H9 (cell line): Measurements from ENCODE around the gene CBFA2T2. TPM values are rescaled to one million over a fixed set of nuclear protein-coding genes. Genes with fewer than 3 reads are reported as not detected.

Experiments used
- DNase-seq: peaks from one replicate; pipeline ENCODE4 v3.0.0-alpha.2; 2017
- H2AFZ ChIP-seq: one replicate; pipeline ENCODE4 v1.6.1; 2013; ENCODE audit warnings: mild to moderate bottlenecking, low read length, control low read depth, moderate library complexity
- H2AK5ac ChIP-seq: 2 replicates; pipeline ENCODE4 v1.6.1; 2013; ENCODE audit warnings: low read length, control low read depth, mixed read lengths; ENCODE audit not compliant: insufficient read length
- H2BK120ac ChIP-seq: one replicate; pipeline ENCODE4 v1.6.1; 2013; ENCODE audit warnings: low read depth, mild to moderate bottlenecking, low read length, control low read depth, inconsistent platforms; ENCODE audit not compliant: poor library complexity, severe bottlenecking
- H2BK12ac ChIP-seq: 2 replicates; pipeline ENCODE4 v1.6.1; 2013; ENCODE audit warnings: low read length, control low read depth, mixed read lengths, low read depth; ENCODE audit not compliant: insufficient read length
- H2BK15ac ChIP-seq: 2 replicates; pipeline ENCODE4 v1.6.1; 2013; ENCODE audit warnings: low read depth, low read length, control low read depth
- H2BK20ac ChIP-seq: one replicate; pipeline ENCODE4 v1.6.1; 2013; ENCODE audit warnings: low read depth, mild to moderate bottlenecking, low read length, control low read depth, inconsistent platforms; ENCODE audit not compliant: poor library complexity, severe bottlenecking
- H2BK5ac ChIP-seq: 2 replicates; pipeline ENCODE4 v1.6.1; 2013; ENCODE audit warnings: low read length, control low read depth, mixed read lengths; ENCODE audit not compliant: insufficient read length
- H3K14ac ChIP-seq: 2 replicates; pipeline ENCODE4 v1.6.1; 2013; ENCODE audit warnings: low read length, control low read depth; ENCODE audit not compliant: insufficient read depth
- H3K18ac ChIP-seq: 2 replicates; pipeline ENCODE4 v1.6.1; 2013; ENCODE audit warnings: low read depth, mild to moderate bottlenecking, mixed read lengths, low read length, control low read depth; ENCODE audit not compliant: insufficient read length
- H3K23ac ChIP-seq: 2 replicates; pipeline ENCODE4 v1.6.1; 2013; ENCODE audit warnings: low read length, control low read depth, mixed read lengths, low read depth; ENCODE audit not compliant: insufficient read length
- H3K23me2 ChIP-seq: 2 replicates; pipeline ENCODE4 v1.6.1; 2013; ENCODE audit warnings: low read depth, mild to moderate bottlenecking, mixed read lengths, low read length, control low read depth; ENCODE audit not compliant: insufficient read length, poor library complexity, severe bottlenecking
- H3K27ac ChIP-seq: 2 replicates; pipeline ENCODE4 v1.5.1; 2013; ENCODE audit warnings: low read length, control low read depth, mixed read lengths, low read depth; ENCODE audit not compliant: insufficient read length
- H3K27me3 ChIP-seq: 2 replicates; pipeline ENCODE4 v1.6.1; 2013; ENCODE audit warnings: low read length, control low read depth, inconsistent platforms; ENCODE audit not compliant: insufficient read depth
- H3K4ac ChIP-seq: 2 replicates; pipeline ENCODE4 v1.6.1; 2013; ENCODE audit warnings: low read depth, mild to moderate bottlenecking, control low read depth, inconsistent platforms, low read length, moderate library complexity
- H3K4me1 ChIP-seq: 2 replicates; pipeline ENCODE4 v1.6.1; 2013; ENCODE audit warnings: low read length, control low read depth, inconsistent platforms; ENCODE audit not compliant: insufficient read depth
- H3K4me2 ChIP-seq: 2 replicates; pipeline ENCODE4 v1.6.1; 2013; ENCODE audit warnings: low read length, control low read depth, mixed read lengths; ENCODE audit not compliant: insufficient read length, insufficient read depth
- H3K56ac ChIP-seq: 2 replicates; pipeline ENCODE4 v1.6.1; 2013; ENCODE audit warnings: low read depth, mild to moderate bottlenecking, mixed read lengths, low read length, control low read depth; ENCODE audit not compliant: insufficient read length
- H3K79me1 ChIP-seq: 2 replicates; pipeline ENCODE4 v1.6.1; 2013; ENCODE audit warnings: low read depth, mild to moderate bottlenecking, moderate library complexity, low read length, control low read depth, inconsistent platforms; ENCODE audit not compliant: insufficient read depth, poor library complexity, severe bottlenecking
- H3K79me2 ChIP-seq: 2 replicates; pipeline ENCODE4 v1.6.1; 2013; ENCODE audit warnings: low read length, control low read depth, inconsistent platforms; ENCODE audit not compliant: insufficient read depth
- H3K9ac ChIP-seq: 2 replicates; pipeline ENCODE4 v1.6.1; 2013; ENCODE audit warnings: low read length, control low read depth, mixed read lengths; ENCODE audit not compliant: insufficient read length; ENCODE audit errors: extremely low read depth
- H3K9me3 ChIP-seq: one replicate; pipeline ENCODE4 v1.6.1; 2013; ENCODE audit warnings: low read depth, low read length, inconsistent platforms; ENCODE audit not compliant: control insufficient read depth
- H3T11ph ChIP-seq: one replicate; pipeline ENCODE4 v1.6.1; 2013; ENCODE audit warnings: mild to moderate bottlenecking, low read length, control low read depth, inconsistent platforms
- H4K20me1 ChIP-seq: one replicate; pipeline ENCODE4 v1.6.1; 2013; ENCODE audit not compliant: control insufficient read depth, insufficient read length, insufficient read depth
- H4K5ac ChIP-seq: 2 replicates; pipeline ENCODE4 v1.6.1; 2013; ENCODE audit warnings: low read depth, mild to moderate bottlenecking, mixed read lengths, low read length, control low read depth; ENCODE audit not compliant: insufficient read length
- H4K8ac ChIP-seq: replicated peaks from 2 replicates; pipeline ENCODE4 v1.6.1; 2013; ENCODE audit warnings: low read length, control low read depth, mixed read lengths, low read depth; ENCODE audit not compliant: insufficient read length
- H4K91ac ChIP-seq: 2 replicates; pipeline ENCODE4 v1.6.1; 2013; ENCODE audit warnings: low read depth, mild to moderate bottlenecking, moderate library complexity, mixed read lengths, low read length, control low read depth; ENCODE audit not compliant: insufficient read length
- H3K27ac Mint-ChIP-seq, 3 experiments: 2 replicates in 2 of 3; 3 replicates in 1 of 3; pipeline ENCODE4 v1.8.0; 2020 to 2021; ENCODE audit warnings: mixed read lengths in 3 of 3, mild to moderate bottlenecking in 1 of 3, moderate library complexity in 1 of 3
- H3K27me3 Mint-ChIP-seq: 2 replicates; pipeline ENCODE4 v1.8.0; 2021; ENCODE audit warnings: low read depth, mild to moderate bottlenecking, moderate library complexity, mixed read lengths
- H3K36me3 Mint-ChIP-seq, 3 experiments: 2 replicates in 2 of 3; 3 replicates in 1 of 3; pipeline ENCODE4 v1.8.0; 2020 to 2021; ENCODE audit warnings: low read depth in 3 of 3, mixed read lengths in 3 of 3; ENCODE audit not compliant: insufficient read depth in 1 of 3
- H3K4me1 Mint-ChIP-seq, 2 experiments: 2 replicates each; pipeline ENCODE4 v1.8.0; 2020; ENCODE audit warnings: mixed read lengths in 2 of 2
- H3K4me3 Mint-ChIP-seq, 2 experiments: 2 replicates in 1 of 2; 3 replicates in 1 of 2; pipeline ENCODE4 v1.8.0; 2020 to 2021; ENCODE audit warnings: mild to moderate bottlenecking in 2 of 2, mixed read lengths in 2 of 2, moderate library complexity in 1 of 2
- H3K9me3 Mint-ChIP-seq, 2 experiments: 2 replicates in 1 of 2; 3 replicates in 1 of 2; pipeline ENCODE4 v1.8.0; 2020; ENCODE audit warnings: mild to moderate bottlenecking in 2 of 2, mixed read lengths in 2 of 2, moderate library complexity in 1 of 2
- CTCF ChIP-seq: fragments of 200-600 bp; sonication (generic); conservative IDR thresholded peaks from 3 replicates; pipeline ENCODE4 v1.8.0; 2021; ENCODE audit warnings: antibody characterized with exemption, mild to moderate bottlenecking
- WGBS: extraction: QIAGEN DNeasy Blood & Tissue Kit; methylation state at CpG from one replicate; pipeline ENCODE4 v1.1.7; 2013; ENCODE audit warnings: missing lambda C conversion rate, low lambda C conversion rate, mixed read lengths; ENCODE audit not compliant: insufficient read length; ENCODE audit errors: extremely low coverage; 5-methylcytosine and 5-hydroxymethylcytosine counted together
- total RNA-seq: library from RNA; stranded (reverse); gene quantifications from 2 replicates; pipeline ENCODE4 v1.2.1, GENCODE V29; 2021

CBFA2T2 gene
- total RNA-seq, 1 experiment from 2014 or later, result 11.2 TPM

- H3K9me3 ChIP-seq, result no peaks in the 10 kb centered on the region
- no peaks in the 10 kb centered on the region for H3K79me1 ChIP-seq
- DNase-seq, result peak; percentile 40
- H3K14ac ChIP-seq, result no peak overlapping the region
- Mint-ChIP-seq H3K9me3 (no peaks in the 10 kb centered on the region), H3K27ac (peak overlapping the region in 1 of 3 experiments; percentile 31; a peak in 2 of 7 replicates), H3K4me3 (no peak overlapping the region), H3K36me3 (peaks cover 3 to 12% (median 4%) of the 10 kb centered on the region in 3 experiments; a peak in 4 of 7 replicates), H3K27me3 (peaks cover 28% of the 10 kb centered on the region), H3K4me1 (peaks cover 5 to 12% of the 10 kb centered on the region in 2 experiments)
- H2BK20ac ChIP-seq, result no peak overlapping the region
- H3K4me1 ChIP-seq, result no peaks in the 10 kb centered on the region
- H3T11ph ChIP-seq, result no peak overlapping the region
- H2BK15ac ChIP-seq, result no peak overlapping the region
- H3K23me2 ChIP-seq, result no peaks in the 10 kb centered on the region
- no peak for TF ChIP-seq CTCF
- H3K79me2 ChIP-seq, result no peaks in the 10 kb centered on the region
- H3K18ac ChIP-seq, result no peak overlapping the region
- H4K8ac ChIP-seq, result no peak overlapping the region
- H3K56ac ChIP-seq, result no peak overlapping the region
- no peak overlapping the region for H2BK120ac ChIP-seq
- H3K23ac ChIP-seq, result no peak overlapping the region
- H2BK12ac ChIP-seq, result no peak overlapping the region
- no peak overlapping the region for H3K4me2 ChIP-seq
- no peak overlapping the region for H3K9ac ChIP-seq
- no CpG with 5 or more reads among the region's 5 CpGs for WGBS
- no peak overlapping the region for H4K91ac ChIP-seq
- no peak overlapping the region for H2BK5ac ChIP-seq
- no peak overlapping the region for H4K5ac ChIP-seq
- no peak overlapping the region for H2AK5ac ChIP-seq
- H3K4ac ChIP-seq, result no peak overlapping the region
- no peak overlapping the region for H3K27ac ChIP-seq
- no peak overlapping the region for H2AFZ ChIP-seq
- no peaks in the 10 kb centered on the region for H4K20me1 ChIP-seq
- H3K27me3 ChIP-seq, result peaks cover under 1% of the 10 kb centered on the region; the same call in 1 of the 2 replicates
Observed at GRCh38 chr20:33561692-33562601, 72.1 kb downstream of the CBFA2T2 start.
